Progenitor cell of endocrine pancreas (in vitro differentiated cells): ENCODE results near the gene COASY. TPM values are rescaled to one million over a fixed set of nuclear protein-coding genes. Genes with fewer than 3 reads are reported as not detected.

ENCODE experiments used
- DNase-seq: peaks from one replicate; pipeline ENCODE4 v3.0.0; 2021; ENCODE audit warnings: low spot score; ENCODE audit not compliant: unreplicated experiment
- H3K27ac Mint-ChIP-seq: 2 replicates; pipeline ENCODE4 v1.8.0; 2021; ENCODE audit warnings: mild to moderate bottlenecking, moderate library complexity, mixed read lengths
- H3K27me3 Mint-ChIP-seq: 2 replicates; pipeline ENCODE4 v1.8.0; 2021; ENCODE audit warnings: mixed read lengths
- H3K36me3 Mint-ChIP-seq: 2 replicates; pipeline ENCODE4 v1.8.0; 2022; ENCODE audit warnings: mixed read lengths; ENCODE audit not compliant: insufficient read depth
- H3K4me1 Mint-ChIP-seq: 2 replicates; pipeline ENCODE4 v1.8.0; 2021; ENCODE audit warnings: low read depth, mixed read lengths
- H3K4me3 Mint-ChIP-seq: 2 replicates; pipeline ENCODE4 v1.8.0; 2021; ENCODE audit warnings: low read depth, mild to moderate bottlenecking, moderate library complexity, mixed read lengths
- H3K9me3 Mint-ChIP-seq: 2 replicates; pipeline ENCODE4 v1.8.0; 2021; ENCODE audit warnings: low read depth, mixed read lengths
- CTCF ChIP-seq: fragments of 200-600 bp; sonication (generic); IDR thresholded peaks from one replicate; pipeline ENCODE4 v1.5.0; 2021; ENCODE audit warnings: antibody characterized with exemption, mild to moderate bottlenecking; ENCODE audit not compliant: unreplicated experiment
- total RNA-seq: library from RNA; stranded (reverse); gene quantifications from 2 replicates; pipeline ENCODE4 v1.2.1, GENCODE V29; 2021

COASY gene
- total RNA-seq, 1 donor from 2014 or later: 66.9 TPM

DNA sequence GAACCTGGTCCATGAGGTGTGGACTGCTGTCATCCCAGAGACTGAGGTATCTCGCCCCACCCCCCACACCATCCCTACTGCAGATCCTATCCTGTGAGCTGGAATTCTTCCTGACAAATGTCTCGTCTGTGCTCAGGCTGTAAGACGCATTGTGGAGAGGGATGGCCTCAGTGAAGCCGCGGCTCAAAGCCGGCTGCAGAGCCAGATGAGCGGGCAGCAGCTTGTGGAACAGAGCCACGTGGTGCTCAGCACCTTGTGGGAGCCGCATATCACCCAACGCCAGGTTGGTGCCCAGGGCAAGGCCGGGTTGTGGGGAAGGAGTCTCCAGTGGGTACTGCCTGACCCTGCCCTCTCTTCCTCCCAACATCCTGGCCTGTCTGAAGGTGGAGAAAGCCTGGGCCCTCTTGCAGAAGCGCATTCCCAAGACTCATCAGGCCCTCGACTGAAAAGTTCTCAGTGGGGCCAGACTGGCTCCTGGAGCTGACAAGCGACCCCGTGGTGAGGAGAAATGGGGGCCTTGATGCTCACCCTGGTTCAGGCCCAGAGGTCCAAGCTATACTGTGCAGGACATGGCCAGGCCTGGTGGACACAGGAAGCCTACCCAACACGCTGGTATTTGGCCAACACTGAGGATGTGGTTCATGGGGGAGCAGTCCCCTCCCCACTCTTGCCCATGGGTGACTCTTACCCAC is 3.7 kb downstream of the COASY start:
- no peak overlapping the region for H3K27ac Mint-ChIP-seq
- H3K4me3 Mint-ChIP-seq: peak overlapping the region; percentile 91
- TF ChIP-seq CTCF: no peak
- no peaks in the 10 kb centered on the region for H3K27me3 Mint-ChIP-seq
- peaks cover 3% of the 10 kb centered on the region for H3K36me3 Mint-ChIP-seq
- no peak for DNase-seq
- H3K9me3 Mint-ChIP-seq: no peaks in the 10 kb centered on the region
- peaks cover 20% of the 10 kb centered on the region for H3K4me1 Mint-ChIP-seq

DNA sequence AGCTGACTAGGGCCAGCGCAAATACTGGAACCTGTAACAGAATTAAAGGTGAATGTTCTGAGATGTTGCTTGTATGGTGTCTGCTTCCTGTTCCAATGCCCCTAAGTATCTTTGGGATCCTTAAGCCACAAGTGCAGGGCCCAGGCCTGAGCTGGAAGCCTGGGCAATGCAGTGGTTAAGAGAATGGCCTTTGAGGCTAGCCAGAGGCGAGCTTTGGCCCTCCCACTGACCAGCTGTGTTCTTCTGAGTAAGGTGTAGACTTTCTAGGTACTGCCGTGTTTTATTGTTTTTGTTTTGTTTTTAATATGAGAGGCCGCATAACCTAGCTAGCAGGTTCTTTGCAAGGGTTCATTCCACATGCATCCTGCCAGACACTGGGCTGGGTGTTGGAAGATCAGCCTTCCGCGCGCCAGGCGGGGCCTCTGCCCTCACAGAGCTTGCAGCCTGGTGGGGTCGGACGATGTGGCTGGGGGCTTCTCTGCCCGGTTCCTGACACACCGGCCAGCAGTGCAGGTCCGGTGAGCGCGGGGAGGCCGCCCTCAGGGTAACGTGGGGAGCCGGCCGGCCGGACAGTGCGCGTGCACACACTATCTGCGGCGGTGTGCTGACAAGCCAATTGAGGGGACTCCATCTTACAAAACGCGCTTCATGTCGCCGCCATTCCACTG is 4.4 kb downstream of the COASY start:
- DNase-seq: no peak
- TF ChIP-seq CTCF: no peak
- no peaks in the 10 kb centered on the region for H3K27me3 Mint-ChIP-seq
- peak overlapping the region; percentile 74 for H3K27ac Mint-ChIP-seq
- peaks cover 19% of the 10 kb centered on the region for H3K4me1 Mint-ChIP-seq
- H3K36me3 Mint-ChIP-seq: peaks cover 4% of the 10 kb centered on the region
- H3K9me3 Mint-ChIP-seq: no peaks in the 10 kb centered on the region
- H3K4me3 Mint-ChIP-seq: peak overlapping the region; percentile 91

DNA sequence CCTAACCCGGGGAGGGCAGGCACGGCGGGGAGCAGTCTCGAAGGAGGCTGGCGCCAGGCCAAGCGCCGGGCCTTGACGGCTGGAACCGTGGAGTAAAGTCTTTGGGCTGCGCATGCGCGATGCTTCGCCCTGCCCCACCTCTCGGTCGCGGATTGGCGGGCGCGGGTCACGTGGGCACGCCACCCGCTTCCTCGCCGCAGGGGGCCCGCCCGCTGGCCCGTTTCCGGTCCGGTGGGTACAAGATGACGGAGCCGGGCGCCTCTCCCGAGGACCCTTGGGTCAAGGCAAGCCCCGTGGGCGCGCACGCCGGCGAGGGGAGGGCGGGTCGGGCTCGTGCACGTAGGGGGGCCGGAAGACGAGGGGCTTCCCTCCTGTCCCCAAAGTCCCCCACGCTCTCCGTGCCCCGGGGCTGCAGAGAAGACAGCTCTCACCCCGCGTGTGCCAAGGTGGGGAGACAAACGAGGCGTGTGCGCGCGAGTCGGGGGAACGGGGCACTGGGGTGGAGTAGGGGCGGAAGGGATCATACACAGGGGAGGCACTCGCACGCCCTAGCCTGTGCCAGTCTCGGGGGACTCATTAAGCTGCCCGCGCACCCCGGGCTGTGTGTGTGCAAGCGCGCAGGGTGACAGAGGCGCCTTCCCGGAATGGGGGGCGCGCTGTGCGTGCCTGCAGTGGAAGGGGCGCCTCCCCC is 5.1 kb downstream of the COASY start, which contains the start of gene MLX:
Gene MLX, plus strand, starts transcription at position 218 of the 691 bp plus-strand sequence. Its CDS starts 25 bp downstream, at position 243.
- peak within 1 kb of the TSS; percentile 79 for H3K27ac Mint-ChIP-seq
- TF ChIP-seq CTCF: no peak

DNA sequence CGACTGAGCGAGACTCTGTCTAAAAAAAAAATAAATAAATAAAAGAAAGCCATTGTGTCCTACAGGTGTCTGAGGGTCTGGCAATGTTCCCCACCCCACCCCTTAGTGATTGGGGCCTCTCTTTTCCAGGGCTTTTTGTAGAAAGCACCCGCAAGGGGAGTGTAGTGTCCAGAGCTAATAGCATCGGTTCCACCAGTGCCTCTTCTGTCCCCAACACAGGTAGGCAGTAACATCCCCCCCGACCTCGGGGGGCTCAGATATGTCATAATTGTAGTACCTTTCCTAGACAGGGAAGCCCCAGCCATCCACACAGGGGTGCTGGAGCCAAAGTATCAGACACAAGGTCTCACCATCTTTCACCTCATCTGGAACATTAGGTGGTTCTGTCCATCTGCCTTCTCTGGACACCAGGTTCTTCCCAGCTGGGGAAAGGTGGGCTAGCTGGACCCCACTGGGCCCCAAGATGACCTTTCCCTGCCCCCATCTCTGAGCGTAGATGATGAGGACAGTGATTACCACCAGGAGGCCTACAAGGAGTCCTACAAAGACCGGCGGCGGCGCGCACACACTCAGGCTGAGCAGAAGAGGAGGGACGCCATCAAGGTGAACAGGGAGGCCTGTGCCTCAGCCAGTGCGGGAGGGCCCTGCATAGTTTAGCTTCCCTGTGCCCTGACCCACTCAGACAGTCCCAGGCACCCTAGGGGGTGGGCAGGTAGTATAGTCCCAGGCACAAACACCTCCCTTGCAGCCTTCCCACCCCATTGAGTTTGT is 6.6 kb downstream of the COASY start:
- Mint-ChIP-seq H3K9me3 (no peaks in the 10 kb centered on the region), H3K27me3 (no peaks in the 10 kb centered on the region), H3K36me3 (peaks cover 14% of the 10 kb centered on the region), H3K4me3 (peak overlapping the region; percentile 33), H3K27ac (no peak overlapping the region), H3K4me1 (peaks cover 9% of the 10 kb centered on the region)
- no peak for TF ChIP-seq CTCF
- DNase-seq: no peak

More for the DNA sequence above, 5.1 kb downstream of the COASY start, which contains the start of gene MLX:
- Mint-ChIP-seq H3K36me3 (peaks cover 8% of the 10 kb centered on the region), H3K9me3 (no peaks in the 10 kb centered on the region), H3K4me1 (peaks cover 17% of the 10 kb centered on the region), H3K4me3 (peak within 1 kb of the TSS; percentile 91), H3K27me3 (no peaks in the 10 kb centered on the region)
- DNase-seq: peak; percentile 88
